NCI-H2171 treated with DMSO at 0.1 percent for 48 hours (cell line): ENCODE results near the gene ANGEL1.

ENCODE experiments used
- DNase-seq: peaks from one replicate; lab custom pipeline; 2025; lab: John Stamatoyannopoulos, UW

The ANGEL1 gene

GRCh38 chr14:76765461-76765931 is 47.2 kb downstream of the ANGEL1 start:
- DNase-seq: no peak

GRCh38 chr14:76763096-76764041 is 49.3 kb downstream of the ANGEL1 start:
- DNase-seq: no peak

- no peak for DNase-seq
These were observed 50.1 kb downstream of the ANGEL1 start for GRCh38 chr14:76762411-76763095.

- DNase-seq: no peak
These were observed 50.7 kb downstream of the ANGEL1 start for GRCh38 chr14:76761960-76762410.

GRCh38 chr14:76761136-76761959 is 51.3 kb downstream of the ANGEL1 start, which contains the start of gene VASH1:
VASH1 (plus strand) TSS chr14:76761468; CDS start chr14:76762822, 1,354 bp downstream.
- peak; percentile 57 for DNase-seq

- no peak for DNase-seq
These were observed 52.1 kb downstream of the ANGEL1 start for GRCh38 chr14:76760331-76761135.

GRCh38 chr14:76759589-76759988 is 53.1 kb downstream of the ANGEL1 start:
- DNase-seq: peak; percentile 31

- DNase-seq: no peak
These were observed 56.3 kb downstream of the ANGEL1 start for GRCh38 chr14:76756371-76756750.

- peak; percentile 38 for DNase-seq
These were observed 56.9 kb downstream of the ANGEL1 start for GRCh38 chr14:76755610-76756370.

- no peak for DNase-seq
These were observed 58.1 kb downstream of the ANGEL1 start for GRCh38 chr14:76754586-76754985.

- no peak for DNase-seq
These were observed 59.0 kb downstream of the ANGEL1 start for GRCh38 chr14:76753541-76754198.

- DNase-seq: no peak
These were observed 59.9 kb downstream of the ANGEL1 start for GRCh38 chr14:76752744-76753143.

- peak; percentile 24 for DNase-seq
These were observed 69.7 kb downstream of the ANGEL1 start for GRCh38 chr14:76742966-76743365.

- DNase-seq: no peak
These were observed 70.5 kb downstream of the ANGEL1 start for GRCh38 chr14:76742185-76742584.

GRCh38 chr14:76741074-76741473 is 71.6 kb downstream of the ANGEL1 start:
- no peak for DNase-seq
